Transverse colon (tissue), 4 donors: Measurements from ENCODE around the gene SLC12A3.

Source experiments
- CTCF ChIP-seq, 5 experiments: fragments of 200-600 bp in 3 of 5; fragments of 450-650 bp in 2 of 5; sonication (generic) in 3 of 5; IDR thresholded peaks; 1 replicate in 2 of 5; 2 replicates in 3 of 5; pipeline ENCODE4 v1.5.1; 2016 to 2017; ENCODE audit warnings: antibody characterized with exemption in 5 of 5, inconsistent platforms in 3 of 5, mild to moderate bottlenecking in 2 of 5, moderate library complexity in 1 of 5
- EP300 ChIP-seq: sonication (generic); formaldehyde crosslinking; IDR thresholded peaks from one replicate; pipeline ENCODE4 v1.6.1; 2017; ENCODE audit warnings: antibody characterized with exemption, low read depth
- POLR2A ChIP-seq: fragments of 450-650 bp; IDR thresholded peaks from one replicate; pipeline ENCODE4 v1.6.1; 2016; ENCODE audit warnings: antibody characterized with exemption, mild to moderate bottlenecking, moderate library complexity
- POLR2AphosphoS5 ChIP-seq, 3 donors: sonication (generic); formaldehyde crosslinking; IDR thresholded peaks; one replicate each; pipeline ENCODE4 v1.6.1; 2016; ENCODE audit warnings: antibody characterized with exemption in 3 of 3

GRCh38 chr16:56824331-56824730 lies 40.7 kb upstream of the SLC12A3 start:
- TF ChIP-seq CTCF (IDR thresholded peaks at IDR 0.05) = peak in 2 of 5 experiments; percentile 32 to 41
- no peak for TF ChIP-seq EP300
- TF ChIP-seq POLR2A = no peak
- TF ChIP-seq POLR2AphosphoS5 (IDR thresholded peaks at IDR 0.05) = no peak
